ENCODE measurements around the gene RAB40B. TPM values are rescaled to one million over a fixed set of nuclear protein-coding genes. Genes with fewer than 3 reads are reported as not detected.
A peak's percentile ranks its signal among the peaks of the same experiment; 100 is the strongest.
"Not testable (repeated sequence)": the region's sequence is repeated elsewhere in the genome, so short reads cannot be mapped to it uniquely, and the experiment has no call there.

Gene RAB40B
- total RNA-seq, 1 donor from 2014 or later = 6.7 TPM

DNA sequence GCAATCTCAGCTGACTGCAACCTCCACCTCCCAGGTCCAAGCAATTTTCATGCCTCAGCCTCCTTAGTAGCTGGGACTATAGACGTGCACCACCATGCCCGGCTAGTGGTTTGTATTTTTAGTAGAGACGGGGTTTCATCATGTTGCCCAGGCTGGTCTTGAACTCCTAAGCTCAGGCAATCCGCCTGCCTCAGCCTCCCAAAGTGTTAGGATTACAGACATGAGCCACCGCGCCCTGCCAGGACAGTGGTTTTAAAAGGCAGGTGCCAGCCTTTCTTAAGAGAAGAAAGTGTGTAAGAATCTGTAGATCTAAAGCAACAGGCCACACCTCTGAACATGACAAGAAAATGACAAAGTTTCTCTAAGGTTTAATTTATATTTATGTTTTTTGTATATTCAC, 43.9 kb downstream of the RAB40B start:
- not testable (repeated sequence) for DNase-seq (ENCODE audit: extremely low read depth, low read depth, low spot score)

DNA sequence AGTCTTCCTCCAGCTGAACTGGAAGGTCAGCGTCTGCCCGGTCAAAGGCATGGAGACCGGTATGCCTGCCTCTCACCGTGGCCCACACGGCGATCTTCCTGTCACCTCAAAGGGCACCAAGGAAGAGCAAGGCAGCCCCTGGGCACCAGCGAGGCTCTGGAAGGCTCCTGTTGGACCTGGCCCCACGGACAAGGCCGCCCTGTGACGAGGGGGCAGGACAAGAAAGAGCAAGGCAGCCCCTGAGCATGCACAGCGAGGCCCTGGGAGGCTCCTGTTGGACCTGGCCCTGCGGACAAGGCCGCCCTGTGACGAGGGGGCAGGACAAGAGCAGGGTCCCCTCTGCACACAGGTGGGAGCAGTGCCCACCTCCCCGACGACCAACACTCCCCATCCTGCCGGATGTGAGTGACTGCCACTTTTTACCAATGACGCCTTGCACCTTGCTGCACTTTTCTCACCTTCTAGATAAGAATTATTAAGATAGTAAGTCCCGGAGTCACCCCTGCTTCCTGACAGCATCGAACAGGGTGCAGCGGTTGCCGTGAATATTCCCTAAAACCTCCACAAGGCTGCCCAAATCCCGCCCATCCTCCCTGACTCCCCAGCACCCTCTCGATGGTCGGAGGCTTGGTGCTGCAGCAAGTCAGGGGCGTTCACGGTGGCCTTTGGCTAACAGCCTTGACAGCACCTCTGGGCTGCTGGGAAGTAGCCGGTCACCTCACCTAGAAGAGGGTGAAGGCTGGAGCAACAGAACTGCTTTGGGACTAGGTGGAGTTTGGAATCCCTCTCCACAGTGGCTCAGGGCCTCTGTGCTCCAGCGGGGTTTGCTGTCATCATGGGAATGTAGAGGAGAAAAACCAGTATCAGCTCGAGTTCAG, 44.6 kb downstream of the RAB40B start:
- no peak for DNase-seq (ENCODE audit: extremely low read depth, low read depth, low spot score)

DNA sequence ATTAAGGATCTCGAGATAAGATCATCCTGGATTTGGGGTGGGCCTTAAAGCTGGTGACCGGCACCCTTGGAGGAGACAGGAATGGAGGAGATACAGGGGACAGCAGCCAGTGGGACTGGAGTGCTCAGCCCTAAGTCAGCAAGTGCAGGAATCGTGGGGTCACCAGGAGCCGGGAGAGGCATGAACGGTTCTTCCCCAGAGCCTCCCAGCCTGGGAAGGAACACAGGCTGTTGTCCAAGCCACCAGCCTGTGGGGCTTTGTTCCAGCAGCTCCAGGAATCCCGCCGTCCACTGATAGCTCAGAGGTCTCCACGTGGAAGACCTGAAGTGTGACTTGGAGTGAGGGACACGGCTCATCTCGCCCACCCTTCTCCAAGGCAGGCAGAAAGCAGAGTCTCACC, 47.8 kb downstream of the RAB40B start:
- no peak for DNase-seq (ENCODE audit: extremely low read depth, low read depth, low spot score)

GRCh38 chr17:82649501-82650261, 48.8 kb downstream of the RAB40B start:
- DNase-seq (ENCODE audit: extremely low read depth, low read depth, low spot score) = no peak

GRCh38 chr17:82648742-82649331, 49.7 kb downstream of the RAB40B start:
- no peak for DNase-seq (ENCODE audit: extremely low read depth, low read depth, low spot score)

DNA sequence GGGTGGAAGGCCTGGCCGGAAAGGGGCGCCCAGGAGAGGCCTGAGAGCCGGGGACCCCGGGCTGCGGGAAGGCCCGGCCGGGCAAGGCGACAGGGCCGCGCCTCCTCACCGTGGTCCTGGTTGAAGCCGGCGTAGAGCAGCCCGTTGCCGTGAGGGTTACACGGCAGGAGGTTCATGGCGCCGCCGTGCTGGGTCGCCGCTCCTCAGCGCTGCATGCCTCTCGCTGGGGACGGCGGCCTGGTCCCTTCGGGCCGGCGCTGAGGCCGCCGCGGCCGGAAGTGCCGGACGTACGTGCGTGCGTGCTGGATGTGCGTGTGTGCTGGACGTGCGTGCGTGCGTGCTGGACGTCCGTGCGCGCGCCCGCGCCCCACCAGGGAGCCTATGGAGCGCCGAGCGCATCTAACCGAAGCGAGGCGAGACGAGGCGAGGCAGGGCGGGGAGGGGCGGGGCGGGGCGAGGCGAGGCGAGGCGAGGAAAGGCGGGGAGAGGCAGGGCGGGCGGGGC, 50.3 kb downstream of the RAB40B start, which contains the start of gene WDR45B:
WDR45B (minus strand) TSS at position 280 of the 504 bp plus-strand sequence; CDS start at position 176, 104 bp downstream.
- peak; percentile 45 for DNase-seq (ENCODE audit: extremely low read depth, low read depth, low spot score)

GRCh38 chr17:82647593-82648164, 50.8 kb downstream of the RAB40B start:
- DNase-seq (ENCODE audit: extremely low read depth, low read depth, low spot score) = no peak

DNA sequence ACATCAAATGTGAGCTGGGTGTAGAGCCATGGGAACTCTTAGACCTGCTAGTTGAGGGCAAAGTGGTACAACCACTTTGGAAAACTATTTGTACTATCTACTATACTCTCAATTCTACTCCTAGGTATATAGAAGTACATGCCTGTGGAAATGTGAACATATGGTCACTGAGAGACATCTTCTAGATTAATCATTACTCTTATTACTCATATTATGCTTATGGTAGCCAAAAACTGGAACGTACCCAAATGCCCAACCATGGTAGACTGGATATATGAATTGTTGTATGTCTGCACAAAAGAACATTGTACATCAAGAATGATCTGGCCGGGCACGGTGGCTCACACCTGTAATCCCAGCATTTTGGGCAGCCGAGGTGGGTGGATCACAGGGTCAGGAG, 53.0 kb downstream of the RAB40B start:
- no peak for DNase-seq (ENCODE audit: extremely low read depth, low read depth, low spot score)

DNA sequence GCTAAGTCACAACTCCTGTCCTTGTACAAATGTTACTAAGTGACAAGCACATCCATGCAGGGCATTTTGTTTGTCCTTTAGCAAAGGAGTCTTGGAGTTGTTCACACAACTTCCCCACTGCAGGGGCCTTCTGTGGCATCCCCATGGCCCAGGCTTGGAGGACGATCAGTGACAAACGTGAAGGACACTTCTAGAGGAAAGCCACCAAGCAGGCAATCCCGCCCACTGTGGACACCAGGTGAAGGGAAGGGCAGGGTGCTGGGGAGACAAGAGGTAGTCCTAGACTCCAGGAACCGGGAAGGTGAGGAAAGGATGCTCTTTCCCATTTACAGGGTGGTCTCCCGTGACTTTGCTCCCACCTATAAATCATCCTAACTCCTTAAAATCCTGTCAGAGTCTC, 54.4 kb downstream of the RAB40B start:
- DNase-seq (ENCODE audit: extremely low read depth, low read depth, low spot score) = no peak

GRCh38 chr17:82642022-82642421, 56.5 kb downstream of the RAB40B start:
- no peak for DNase-seq (ENCODE audit: extremely low read depth, low read depth, low spot score)

DNA sequence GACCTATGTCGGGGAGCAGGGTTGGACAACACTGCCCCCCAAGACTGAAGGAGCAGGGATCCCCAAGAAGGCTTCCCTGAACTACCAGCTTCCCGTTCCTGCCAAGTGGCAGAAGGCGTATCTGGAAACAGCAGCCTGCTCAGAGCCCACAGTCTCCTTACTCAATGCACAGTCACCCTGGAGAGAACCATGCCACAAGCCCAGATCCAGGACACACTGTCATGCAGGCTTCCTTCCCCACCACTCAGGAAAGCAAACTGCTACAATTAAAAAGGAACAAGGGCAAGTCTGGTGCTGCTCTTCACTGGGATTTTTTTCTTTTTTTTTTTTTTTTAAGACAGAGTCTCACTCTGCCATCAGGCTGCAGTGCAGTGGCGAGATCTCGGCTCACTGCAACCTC, 58.5 kb downstream of the RAB40B start:
- DNase-seq (ENCODE audit: extremely low read depth, low read depth, low spot score) = no peak

GRCh38 chr17:82639628-82640027, 58.9 kb downstream of the RAB40B start:
- no peak for DNase-seq (ENCODE audit: extremely low read depth, low read depth, low spot score)

GRCh38 chr17:82638183-82638773, 60.2 kb downstream of the RAB40B start:
- DNase-seq (ENCODE audit: extremely low read depth, low read depth, low spot score) = no peak

- no peak for DNase-seq (ENCODE audit: extremely low read depth, low read depth, low spot score)
These were observed 61.6 kb downstream of the RAB40B start for GRCh38 chr17:82636626-82637598.

DNA sequence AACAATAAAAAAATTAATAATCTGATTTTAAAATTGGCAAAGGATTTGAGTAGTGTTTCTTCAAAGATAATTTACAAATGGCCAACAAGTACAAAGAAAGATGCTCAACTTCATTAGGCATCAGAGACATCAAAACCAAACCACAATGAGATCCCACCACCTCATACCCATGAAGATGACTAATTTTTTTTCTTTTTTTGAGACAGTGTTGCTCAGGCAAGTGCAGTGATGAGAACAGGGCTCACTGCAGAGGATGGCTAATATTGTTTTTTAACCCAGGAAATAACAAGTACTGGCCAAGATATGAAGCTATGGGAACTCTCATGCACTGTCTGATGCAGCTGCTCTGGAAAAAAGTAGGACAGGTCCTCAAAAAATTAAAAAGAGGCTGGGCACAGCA, 65.2 kb downstream of the RAB40B start:
- no peak for DNase-seq (ENCODE audit: extremely low read depth, low read depth, low spot score)

DNA sequence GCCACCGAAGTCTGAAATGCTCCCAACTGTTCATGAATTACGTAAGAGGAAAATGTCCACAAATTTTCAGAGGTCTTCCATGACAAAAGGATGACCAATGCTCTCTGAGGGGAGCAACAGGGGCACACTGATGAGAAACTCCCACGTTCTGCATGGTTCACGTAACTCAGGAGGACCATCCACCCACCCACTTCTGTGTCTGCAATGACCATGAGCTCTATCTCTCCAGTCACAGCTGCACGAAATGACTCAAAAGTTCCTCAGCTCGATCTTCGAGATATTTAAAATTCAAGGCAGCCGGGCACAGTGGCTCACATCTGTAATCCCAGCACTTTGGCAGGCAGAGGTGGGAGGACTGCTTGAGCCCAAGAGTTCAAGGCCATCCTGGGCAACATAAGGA, 66.0 kb downstream of the RAB40B start:
- no peak for DNase-seq (ENCODE audit: extremely low read depth, low read depth, low spot score)

GRCh38 chr17:82631544-82631943, 67.0 kb downstream of the RAB40B start:
- DNase-seq (ENCODE audit: extremely low read depth, low read depth, low spot score) = no peak

DNA sequence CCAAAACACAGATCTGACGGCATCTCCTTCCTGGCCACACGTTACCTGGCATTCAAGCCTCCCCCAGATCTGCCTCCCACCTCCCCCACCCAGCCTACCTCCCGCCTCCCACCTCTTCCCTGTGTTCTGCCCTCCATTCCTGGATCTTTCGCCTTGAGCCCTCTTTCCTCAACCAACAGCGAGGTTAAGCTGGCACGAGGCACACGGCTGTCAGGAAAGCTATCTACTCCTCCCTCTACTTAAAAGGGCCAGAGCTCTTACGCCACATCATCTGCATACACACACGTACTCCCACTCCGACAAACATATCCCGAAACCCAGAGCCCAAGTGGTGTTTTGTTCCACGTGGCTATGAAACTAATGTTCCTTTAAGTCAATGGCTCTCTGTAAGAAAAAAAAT, 68.3 kb downstream of the RAB40B start:
- DNase-seq (ENCODE audit: extremely low read depth, low read depth, low spot score) = no peak

- no peak for DNase-seq (ENCODE audit: extremely low read depth, low read depth, low spot score)
These were observed 68.8 kb downstream of the RAB40B start for GRCh38 chr17:82629748-82630147.
